Measurements from ENCODE around the gene TGM1. TPM values are rescaled to one million over a fixed set of nuclear protein-coding genes. Genes with fewer than 3 reads are reported as not detected.

TGM1 gene
- total RNA-seq, 1 experiment from 2014 or later: 2.9 TPM

GRCh38 chr14:24291446-24292117 is 28.6 kb upstream of the TGM1 start:
- no peak for TF ChIP-seq CTCF (conservative IDR thresholded peaks at IDR 0.05)
- no peak overlapping the region for H3K23ac ChIP-seq (ENCODE audit: insufficient read length, low read depth, low read length)

More at GRCh38 chr14:24291446-24292117, 28.6 kb upstream of the TGM1 start:
- Histone ChIP-seq H3K4ac (ENCODE audit: low read depth, low read length) (no peak overlapping the region), H2BK120ac (ENCODE audit: low read depth, low read length, poor library complexity, severe bottlenecking) (no peak overlapping the region), H2AFZ (ENCODE audit: low read length) (no peak overlapping the region), H3K9ac (ENCODE audit: extremely low read depth, insufficient read length, low read length) (no peak overlapping the region), H2AK5ac (ENCODE audit: insufficient read length, low read length) (no peak overlapping the region), H3K27me3 (ENCODE audit: insufficient read depth, low read length) (no peaks in the 10 kb centered on the region), H3K4me2 (ENCODE audit: insufficient read depth, insufficient read length, low read length) (no peak overlapping the region), H4K5ac (ENCODE audit: insufficient read length, low read depth, low read length) (no peak overlapping the region), H3T11ph (ENCODE audit: low read length) (no peak overlapping the region), H3K27ac (ENCODE audit: insufficient read length, low read depth, low read length) (no peak overlapping the region), H2BK5ac (ENCODE audit: insufficient read length, low read length) (no peak overlapping the region), H3K23me2 (ENCODE audit: insufficient read length, low read depth, low read length, poor library complexity, severe bottlenecking) (no peaks in the 10 kb centered on the region), H2BK15ac (ENCODE audit: low read depth, low read length) (no peak overlapping the region), H3K14ac (ENCODE audit: insufficient read depth, low read length) (no peak overlapping the region), H4K20me1 (ENCODE audit: control insufficient read depth, insufficient read depth, insufficient read length) (no peaks in the 10 kb centered on the region), H3K9me3 (ENCODE audit: control insufficient read depth, low read depth, low read length) (no peaks in the 10 kb centered on the region), H3K18ac (ENCODE audit: insufficient read length, low read depth, low read length) (no peak overlapping the region), H3K79me1 (ENCODE audit: insufficient read depth, low read depth, low read length, poor library complexity, severe bottlenecking) (no peaks in the 10 kb centered on the region), H3K56ac (ENCODE audit: insufficient read length, low read depth, low read length) (no peak overlapping the region), H3K79me2 (ENCODE audit: insufficient read depth, low read length) (no peaks in the 10 kb centered on the region), H2BK12ac (ENCODE audit: insufficient read length, low read depth, low read length) (no peak overlapping the region), H2BK20ac (ENCODE audit: low read depth, low read length, poor library complexity, severe bottlenecking) (no peak overlapping the region), H4K91ac (ENCODE audit: insufficient read length, low read depth, low read length) (no peak overlapping the region), H4K8ac (replicated peaks; ENCODE audit: insufficient read length, low read depth, low read length) (no peak overlapping the region), H3K4me1 (ENCODE audit: insufficient read depth, low read length) (no peaks in the 10 kb centered on the region)
- no peaks in the 10 kb centered on the region for H3K9me3 Mint-ChIP-seq
- DNase-seq: no peak
- no CpG with 5 or more reads among the region's 3 CpGs for WGBS (ENCODE audit: extremely low coverage, insufficient read length, low lambda C conversion rate)
- no peak overlapping the region; a peak in 1 of 7 replicates for H3K27ac Mint-ChIP-seq
- no peaks in the 10 kb centered on the region for H3K27me3 Mint-ChIP-seq (ENCODE audit: low read depth)
- peaks cover 7 to 46% (median 17%) of the 10 kb centered on the region in 3 experiments; a peak in 6 of 7 replicates for H3K36me3 Mint-ChIP-seq (ENCODE audit: insufficient read depth in 1 of 3, low read depth in 3 of 3)
- H3K4me3 Mint-ChIP-seq: no peak overlapping the region
- H3K4me1 Mint-ChIP-seq: peaks cover 0 to 2% of the 10 kb centered on the region in 2 experiments; a peak in 2 of 4 replicates
